GM18951 (cell line): ENCODE data around the gene SIN3A.
"Not testable (repeated sequence)": the region's sequence is repeated elsewhere in the genome, so short reads cannot be mapped to it uniquely, and the experiment has no call there.

Experiments used
- POLR2A ChIP-seq: IDR thresholded peaks from 4 replicates; pipeline ENCODE4 v1.6.1; 2011; ENCODE audit warnings: mild to moderate bottlenecking; ENCODE audit not compliant: insufficient read length, insufficient read depth; ENCODE audit errors: extremely low read depth
- in situ Hi-C: fragments of 300-500 bp; cut with MboI; formaldehyde crosslinking; loops from one replicate; pipeline ENCODE4 v1.12.0; 2022; ENCODE audit warnings: low sequenced_read_pairs, mixed read lengths, inconsistent platforms; ENCODE audit not compliant: unreplicated experiment

The SIN3A gene

DNA sequence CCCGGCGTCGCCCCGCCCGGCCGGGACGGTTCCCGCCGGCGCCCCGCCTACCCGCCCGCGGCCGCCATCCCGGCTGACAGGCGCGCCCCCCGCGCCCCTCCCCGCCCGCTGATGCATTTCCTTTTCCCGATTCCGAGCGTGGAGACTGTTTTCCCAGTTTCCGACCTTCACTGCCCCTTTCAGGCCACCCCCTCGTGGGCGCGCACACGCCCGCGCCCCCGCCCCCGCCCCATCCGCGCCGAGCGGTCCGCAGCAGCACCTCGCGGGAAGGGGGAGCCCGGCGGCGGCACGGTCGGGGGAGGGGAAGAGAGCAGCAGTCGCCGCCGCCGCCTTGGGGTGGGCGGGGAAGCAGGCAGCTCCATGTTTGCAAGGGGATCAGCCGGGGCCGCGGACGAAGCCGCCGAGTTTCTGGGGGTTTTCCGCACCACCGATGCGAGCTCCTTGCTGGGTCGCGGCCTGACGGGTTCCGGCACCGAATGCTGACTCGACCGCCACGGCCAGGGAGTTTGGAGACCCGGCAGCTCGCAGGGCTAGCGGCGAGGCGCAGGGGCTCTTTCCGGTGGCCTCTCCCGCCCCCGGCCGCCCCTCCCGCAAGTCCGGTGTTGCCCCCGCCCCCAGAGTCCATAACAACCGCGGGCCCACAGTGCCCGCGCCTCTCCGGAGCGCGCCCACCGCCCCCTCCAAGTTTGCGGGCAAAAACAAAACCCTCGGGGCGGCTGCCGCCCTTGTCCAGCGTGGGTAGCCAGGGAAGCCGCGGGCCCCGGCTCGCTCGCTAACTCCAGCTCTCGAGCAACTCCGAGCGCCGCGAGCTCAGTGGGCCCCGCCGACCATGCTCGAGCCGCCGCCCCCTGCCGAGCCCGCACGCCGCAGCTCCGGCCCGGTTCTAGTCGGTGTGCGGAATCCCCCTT is 3.2 kb upstream of the SIN3A start:
- peak; percentile 13 for TF ChIP-seq POLR2A
- in situ Hi-C loops: no loop called here

- TF ChIP-seq POLR2A: peak; percentile 55
- in situ Hi-C loops: no loop called here
Measured at GRCh38 chr15:75453703-75454470, 2.4 kb upstream of the SIN3A start.

- TF ChIP-seq POLR2A: peak; percentile 15
- in situ Hi-C loops: no loop called here
Measured at GRCh38 chr15:75452865-75453702, 1.6 kb upstream of the SIN3A start.

GRCh38 chr15:75452364-75452864 is 924 bp upstream of the SIN3A start:
- in situ Hi-C loops: no loop called here
- TF ChIP-seq POLR2A: peak; percentile 57

DNA sequence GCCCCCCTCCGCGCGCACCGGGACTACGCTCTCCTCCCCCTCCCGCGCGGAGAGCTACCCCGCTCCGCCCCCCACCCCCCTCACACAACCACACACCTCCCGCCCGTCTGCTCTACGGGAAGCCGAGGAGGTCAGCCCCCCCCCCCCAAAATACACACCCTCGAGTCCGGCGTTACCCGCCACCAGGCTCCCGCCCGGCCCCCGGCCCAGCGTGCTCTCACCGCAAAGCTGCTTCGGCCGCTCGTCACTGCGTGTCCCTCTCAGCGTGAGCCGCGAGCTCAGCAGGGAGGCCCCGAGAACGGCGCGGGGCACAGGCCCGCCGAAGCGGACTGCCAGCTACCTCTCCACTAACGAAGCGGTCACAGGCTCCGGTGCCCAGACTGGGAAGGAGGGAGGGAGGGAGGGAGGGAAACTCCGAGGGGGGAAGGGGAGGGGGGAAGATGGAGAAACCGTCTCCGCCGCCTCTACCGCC is 252 bp downstream of the SIN3A start:
- in situ Hi-C loops: no loop called here
- no peak for TF ChIP-seq POLR2A

- in situ Hi-C loops: no loop called here
- TF ChIP-seq POLR2A: peak; percentile 25
Measured at GRCh38 chr15:75450307-75451201, 936 bp downstream of the SIN3A start.

DNA sequence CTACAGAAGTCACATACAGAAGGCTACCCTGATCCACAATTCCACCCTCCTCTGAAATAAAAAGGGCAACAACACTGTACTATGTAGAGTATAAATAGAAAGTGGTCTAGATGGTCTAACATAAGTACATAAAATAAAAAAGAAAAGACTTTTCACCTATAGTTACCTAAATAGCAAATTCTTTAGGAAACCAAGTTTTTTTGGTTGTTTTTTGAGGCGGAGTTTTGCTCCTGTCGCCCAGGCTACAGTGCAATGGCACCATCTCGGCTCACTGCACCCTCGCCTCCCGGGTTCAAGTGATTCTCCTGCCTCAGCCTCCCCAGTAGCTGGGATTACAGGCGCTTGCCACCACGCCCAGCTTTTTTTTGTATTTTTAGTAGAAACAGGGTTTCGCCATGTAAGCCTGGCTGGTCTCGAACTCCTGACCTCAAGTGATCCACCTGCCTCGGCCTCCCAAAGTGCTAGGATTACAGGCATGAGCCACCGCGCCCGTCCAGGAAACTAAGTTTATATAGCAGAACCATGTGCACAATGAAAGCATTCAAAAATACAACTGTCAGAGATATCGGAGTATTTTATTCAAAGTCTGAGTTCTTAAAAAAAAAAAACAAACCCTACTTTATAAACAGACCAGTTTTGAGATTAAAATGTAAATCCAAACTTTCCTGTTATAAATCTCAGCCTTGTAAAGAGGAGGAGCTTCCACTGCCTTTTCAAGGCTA is 1.7 kb downstream of the SIN3A start:
- in situ Hi-C loops: no loop called here
- no peak for TF ChIP-seq POLR2A

DNA sequence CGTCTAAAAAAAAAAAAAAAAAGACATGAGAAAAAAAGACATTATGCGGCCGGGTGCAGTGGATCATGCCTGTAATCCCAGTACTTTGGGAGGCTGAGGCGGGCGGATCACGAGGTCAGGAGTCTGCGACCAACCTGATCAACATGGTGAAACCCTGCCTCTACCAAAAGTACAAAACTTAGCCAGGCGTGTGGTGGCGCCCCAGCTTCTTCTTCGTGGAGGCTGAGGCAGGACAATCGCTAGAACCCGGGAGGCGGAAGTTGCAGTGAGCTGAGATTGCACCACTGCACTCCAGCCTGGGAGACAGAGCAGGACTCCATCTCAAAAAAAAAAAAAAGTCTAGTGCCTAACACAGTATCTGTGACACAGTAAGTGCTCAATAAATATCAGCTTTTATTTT is 3.3 kb downstream of the SIN3A start:
- in situ Hi-C loops: not testable (repeated sequence)

GRCh38 chr15:75446151-75446550 is 5.3 kb downstream of the SIN3A start:
- no peak for TF ChIP-seq POLR2A
- in situ Hi-C loops: no loop called here

DNA sequence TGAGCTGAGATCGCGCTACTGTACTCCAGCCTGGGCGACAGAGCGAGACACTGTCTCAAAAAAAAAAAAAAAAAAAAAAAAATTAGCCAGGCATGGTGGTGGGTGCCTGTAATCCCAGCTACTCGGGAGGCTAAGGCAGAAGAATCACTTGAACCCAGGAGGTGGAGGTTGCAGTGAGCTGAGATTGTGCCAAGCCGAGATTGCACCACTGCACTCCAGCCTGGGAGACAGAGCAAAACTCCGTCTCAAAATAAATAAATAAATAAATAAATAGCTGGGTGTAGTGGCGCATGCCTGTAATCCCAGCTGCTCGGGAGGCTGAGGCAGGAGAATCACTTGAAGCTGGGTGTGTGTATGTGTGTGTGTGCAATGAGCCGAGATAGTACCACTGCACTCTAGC is 6.2 kb downstream of the SIN3A start:
- in situ Hi-C loops: not testable (repeated sequence)

DNA sequence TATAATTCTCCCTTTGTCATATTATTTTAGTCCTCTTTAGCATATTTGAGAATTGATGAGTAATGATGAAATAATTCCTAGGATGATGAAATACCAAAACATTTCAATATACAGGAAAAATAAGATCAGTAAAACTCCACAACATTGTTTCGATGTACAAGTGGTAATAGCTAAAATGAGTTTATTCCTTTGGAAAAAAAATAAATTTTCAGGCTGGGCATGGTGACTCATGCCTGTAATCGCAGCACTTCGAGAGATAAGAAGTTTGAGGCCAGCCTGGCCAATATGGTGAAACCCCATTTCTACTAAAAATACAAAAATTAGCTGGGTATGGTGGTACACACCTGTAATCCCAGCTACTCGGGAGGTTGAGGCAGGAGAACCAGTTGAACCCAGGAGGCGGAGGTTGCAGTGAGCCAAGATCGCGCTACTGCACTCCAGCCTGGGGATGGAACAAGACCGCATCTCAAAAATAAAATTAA is 7.5 kb downstream of the SIN3A start:
- in situ Hi-C loops: not testable (repeated sequence)
